WTC11 (cell line): ENCODE data around the gene CARD14. TPM values are rescaled to one million over a fixed set of nuclear protein-coding genes. Genes with fewer than 3 reads are reported as not detected.

Experiments
- ATAC-seq: fragments of 200-7000 bp; cut with Tn5 transposase; 2 replicates; pipeline ENCODE4 v1.10.0; 2021; ENCODE audit warnings: mild to moderate bottlenecking, moderate library complexity
- CTCF ChIA-PET: fragments of 300-600 bp; sonication (Branson Sonifier 250); formaldehyde crosslinking; loops from one replicate; lab custom pipeline; 2021; ENCODE audit warnings: antibody characterized with exemption; lab: Charles Lee
- POLR2A ChIA-PET: fragments of 350-600 bp; sonication (Branson Sonifier 250); formaldehyde crosslinking; loops from one replicate; lab custom pipeline; 2021; ENCODE audit warnings: antibody characterized with exemption; lab: Charles Lee
- DNase-seq: peaks from one replicate; pipeline ENCODE4 v3.0.0; 2021; ENCODE audit warnings: low spot score
- H3K27ac Mint-ChIP-seq: 2 replicates; pipeline ENCODE4 v1.8.0; 2021; ENCODE audit warnings: mixed read lengths
- H3K27me3 Mint-ChIP-seq: 2 replicates; pipeline ENCODE4 v1.8.0; 2021; ENCODE audit warnings: low read depth, mild to moderate bottlenecking, moderate library complexity, mixed read lengths
- H3K36me3 Mint-ChIP-seq: 2 replicates; pipeline ENCODE4 v1.8.0; 2021; ENCODE audit warnings: mixed read lengths
- H3K4me1 Mint-ChIP-seq: 2 replicates; pipeline ENCODE4 v1.8.0; 2022; ENCODE audit warnings: mixed read lengths
- H3K4me3 Mint-ChIP-seq: 2 replicates; pipeline ENCODE4 v1.8.0; 2021; ENCODE audit warnings: mild to moderate bottlenecking, moderate library complexity, mixed read lengths
- H3K9me3 Mint-ChIP-seq: 2 replicates; pipeline ENCODE4 v1.8.0; 2021; ENCODE audit warnings: mixed read lengths
- CBFB ChIP-seq: sonication (generic); formaldehyde crosslinking; IDR thresholded peaks from 2 replicates; pipeline ENCODE4 v1.8.1; 2022; ENCODE audit warnings: mild to moderate bottlenecking, low read depth, missing genetic modification reagents
- CREB1 ChIP-seq: sonication (generic); formaldehyde crosslinking; IDR thresholded peaks from 2 replicates; pipeline ENCODE4 v1.8.0; 2023; ENCODE audit warnings: mild to moderate bottlenecking, missing genetic modification reagents
- EMX1 ChIP-seq: fragments of 250-450 bp; sonication (Bioruptor Pico); IDR thresholded peaks from 2 replicates; pipeline ENCODE4 v1.8.0; 2021; ENCODE audit warnings: mild to moderate bottlenecking
- FOXJ3 ChIP-seq: sonication (generic); formaldehyde crosslinking; IDR thresholded peaks from 2 replicates; pipeline ENCODE4 v1.9.0; 2021; ENCODE audit warnings: missing genetic modification reagents, mild to moderate bottlenecking, borderline replicate concordance
- FOXK1 ChIP-seq: sonication (generic); formaldehyde crosslinking; IDR thresholded peaks from 2 replicates; pipeline ENCODE4 v1.8.0; 2022; ENCODE audit warnings: mild to moderate bottlenecking, moderate library complexity, missing genetic modification reagents
- FOXP1 ChIP-seq: sonication (generic); formaldehyde crosslinking; IDR thresholded peaks from 2 replicates; pipeline ENCODE4 v1.8.0; 2022; ENCODE audit warnings: missing genetic modification reagents, mild to moderate bottlenecking, moderate library complexity, borderline replicate concordance
- GRHL2 ChIP-seq: fragments of 250-450 bp; sonication (Bioruptor Pico); IDR thresholded peaks from 2 replicates; pipeline ENCODE4 v1.8.0; 2022; ENCODE audit warnings: mild to moderate bottlenecking, moderate library complexity; ENCODE audit not compliant: insufficient replicate concordance, severe bottlenecking
- IRF2 ChIP-seq: sonication (generic); formaldehyde crosslinking; IDR thresholded peaks from 2 replicates; pipeline ENCODE4 v1.8.0; 2022; ENCODE audit warnings: low read depth, missing genetic modification reagents, borderline replicate concordance
- JAZF1 ChIP-seq: fragments of 250-450 bp; sonication (Bioruptor Pico); IDR thresholded peaks from 2 replicates; pipeline ENCODE4 v1.9.0; 2021; ENCODE audit warnings: moderate library complexity, mild to moderate bottlenecking, inconsistent platforms
- NFYB ChIP-seq: sonication (generic); formaldehyde crosslinking; conservative IDR thresholded peaks from 2 replicates; pipeline ENCODE4 v1.8.0; 2022; ENCODE audit warnings: low read depth, missing genetic modification reagents
- NR3C1 ChIP-seq: sonication (generic); formaldehyde crosslinking; conservative IDR thresholded peaks from 2 replicates; pipeline ENCODE4 v1.8.1; 2023; ENCODE audit warnings: low read depth, mild to moderate bottlenecking, missing genetic modification reagents
- RORB ChIP-seq: fragments of 250-450 bp; sonication (Bioruptor Pico); IDR thresholded peaks from 2 replicates; pipeline ENCODE4 v1.9.0; 2021; ENCODE audit warnings: mild to moderate bottlenecking
- TCF7 ChIP-seq: sonication (generic); formaldehyde crosslinking; IDR thresholded peaks from 2 replicates; pipeline ENCODE4 v1.8.0; 2022; ENCODE audit warnings: mild to moderate bottlenecking, low read depth, missing genetic modification reagents, moderate library complexity
- TP53 ChIP-seq: sonication (generic); formaldehyde crosslinking; IDR thresholded peaks from 2 replicates; pipeline ENCODE4 v1.8.1; 2023; ENCODE audit warnings: mild to moderate bottlenecking, missing genetic modification reagents
- ZNF138 ChIP-seq: sonication (generic); formaldehyde crosslinking; conservative IDR thresholded peaks from 2 replicates; pipeline ENCODE4 v1.8.1; 2022; ENCODE audit warnings: mild to moderate bottlenecking, moderate library complexity, missing genetic modification reagents
- ZNF219 ChIP-seq: sonication (generic); formaldehyde crosslinking; IDR thresholded peaks from 2 replicates; pipeline ENCODE4 v1.8.0; 2023; ENCODE audit warnings: missing genetic modification reagents, mild to moderate bottlenecking, borderline replicate concordance
- ZNF396 ChIP-seq: fragments of 250-450 bp; sonication (Bioruptor Pico); IDR thresholded peaks from 2 replicates; pipeline ENCODE4 v1.8.0; 2021; ENCODE audit warnings: mild to moderate bottlenecking, moderate library complexity, borderline replicate concordance
- total RNA-seq: library from RNA; stranded (reverse); gene quantifications from 3 replicates; pipeline ENCODE4 v1.2.3, GENCODE V29; 2021
- TF ChIP-seq, protein P1 (sequence below): sonication (generic); formaldehyde crosslinking; IDR thresholded peaks from 2 replicates; pipeline ENCODE4 v1.8.1; 2023; ENCODE audit warnings: mild to moderate bottlenecking, missing genetic modification reagents, borderline replicate concordance
- TF ChIP-seq, protein P2 (sequence below): sonication (generic); formaldehyde crosslinking; IDR thresholded peaks from 2 replicates; pipeline ENCODE4 v1.8.1; 2023; ENCODE audit warnings: mild to moderate bottlenecking, missing genetic modification reagents
- TF ChIP-seq, protein P3 (sequence below): sonication (generic); formaldehyde crosslinking; IDR thresholded peaks from 2 replicates; pipeline ENCODE4 v1.8.1; 2022; ENCODE audit warnings: low read depth, mild to moderate bottlenecking, moderate library complexity, missing genetic modification reagents, borderline replicate concordance

The CARD14 gene
- total RNA-seq, 1 experiment from 2014 or later = 0.83 TPM

- TF ChIP-seq CREB1 (CRISPR knock-in tag) = peak; percentile 60; the same call in 1 of the 2 replicates
- TF ChIP-seq, protein P1, sequence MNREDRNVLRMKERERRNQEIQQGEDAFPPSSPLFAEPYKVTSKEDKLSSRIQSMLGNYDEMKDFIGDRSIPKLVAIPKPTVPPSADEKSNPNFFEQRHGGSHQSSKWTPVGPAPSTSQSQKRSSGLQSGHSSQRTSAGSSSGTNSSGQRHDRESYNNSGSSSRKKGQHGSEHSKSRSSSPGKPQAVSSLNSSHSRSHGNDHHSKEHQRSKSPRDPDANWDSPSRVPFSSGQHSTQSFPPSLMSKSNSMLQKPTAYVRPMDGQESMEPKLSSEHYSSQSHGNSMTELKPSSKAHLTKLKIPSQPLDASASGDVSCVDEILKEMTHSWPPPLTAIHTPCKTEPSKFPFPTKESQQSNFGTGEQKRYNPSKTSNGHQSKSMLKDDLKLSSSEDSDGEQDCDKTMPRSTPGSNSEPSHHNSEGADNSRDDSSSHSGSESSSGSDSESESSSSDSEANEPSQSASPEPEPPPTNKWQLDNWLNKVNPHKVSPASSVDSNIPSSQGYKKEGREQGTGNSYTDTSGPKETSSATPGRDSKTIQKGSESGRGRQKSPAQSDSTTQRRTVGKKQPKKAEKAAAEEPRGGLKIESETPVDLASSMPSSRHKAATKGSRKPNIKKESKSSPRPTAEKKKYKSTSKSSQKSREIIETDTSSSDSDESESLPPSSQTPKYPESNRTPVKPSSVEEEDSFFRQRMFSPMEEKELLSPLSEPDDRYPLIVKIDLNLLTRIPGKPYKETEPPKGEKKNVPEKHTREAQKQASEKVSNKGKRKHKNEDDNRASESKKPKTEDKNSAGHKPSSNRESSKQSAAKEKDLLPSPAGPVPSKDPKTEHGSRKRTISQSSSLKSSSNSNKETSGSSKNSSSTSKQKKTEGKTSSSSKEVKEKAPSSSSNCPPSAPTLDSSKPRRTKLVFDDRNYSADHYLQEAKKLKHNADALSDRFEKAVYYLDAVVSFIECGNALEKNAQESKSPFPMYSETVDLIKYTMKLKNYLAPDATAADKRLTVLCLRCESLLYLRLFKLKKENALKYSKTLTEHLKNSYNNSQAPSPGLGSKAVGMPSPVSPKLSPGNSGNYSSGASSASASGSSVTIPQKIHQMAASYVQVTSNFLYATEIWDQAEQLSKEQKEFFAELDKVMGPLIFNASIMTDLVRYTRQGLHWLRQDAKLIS (CRISPR knock-in tag) = no peak
Measured at GRCh38 chr17:80147035-80147822, 22.6 kb upstream of the CARD14 start, which contains the start of gene EIF4A3 (continued).

GRCh38 chr17:80151333-80151732 lies 18.5 kb upstream of the CARD14 start:
- H3K27ac Mint-ChIP-seq = no peak overlapping the region
- ChIA-PET CTCF (interaction anchor here (0.7 to 1.0 kb wide), 2 partner anchors 50 to 114 kb away, joined by 3 to 4 read pairs; partner anchors contain the start of gene GAA), POLR2A (interaction anchor here (0.5 kb wide), 1 partner anchor 11 kb away, joined by 4 read pairs; no protein-coding TSS in a partner anchor)

GRCh38 chr17:80152081-80152702 lies 17.6 kb upstream of the CARD14 start:
- DNase-seq = no peak
- Mint-ChIP-seq H3K4me3 (no peak overlapping the region), H3K36me3 (peaks cover 23% of the 10 kb centered on the region), H3K27me3 (peaks cover 18% of the 10 kb centered on the region), H3K9me3 (peaks cover 28% of the 10 kb centered on the region)
- CTCF ChIA-PET = no interaction called here
- TF ChIP-seq CBFB (CRISPR knock-in tag) = no peak
- no peak for TF ChIP-seq ZNF138
- TF ChIP-seq, protein P2, sequence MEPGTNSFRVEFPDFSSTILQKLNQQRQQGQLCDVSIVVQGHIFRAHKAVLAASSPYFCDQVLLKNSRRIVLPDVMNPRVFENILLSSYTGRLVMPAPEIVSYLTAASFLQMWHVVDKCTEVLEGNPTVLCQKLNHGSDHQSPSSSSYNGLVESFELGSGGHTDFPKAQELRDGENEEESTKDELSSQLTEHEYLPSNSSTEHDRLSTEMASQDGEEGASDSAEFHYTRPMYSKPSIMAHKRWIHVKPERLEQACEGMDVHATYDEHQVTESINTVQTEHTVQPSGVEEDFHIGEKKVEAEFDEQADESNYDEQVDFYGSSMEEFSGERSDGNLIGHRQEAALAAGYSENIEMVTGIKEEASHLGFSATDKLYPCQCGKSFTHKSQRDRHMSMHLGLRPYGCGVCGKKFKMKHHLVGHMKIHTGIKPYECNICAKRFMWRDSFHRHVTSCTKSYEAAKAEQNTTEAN (CRISPR knock-in tag) = no peak
- TF ChIP-seq, all 79 proteins: peak for 0
- POLR2A ChIA-PET = interaction anchor here (0.5 kb wide), 1 partner anchor 12 kb away, joined by 4 read pairs; no protein-coding TSS in a partner anchor
- peaks cover 33% of the 10 kb centered on the region for H3K4me1 Mint-ChIP-seq
- no peak overlapping the region for H3K27ac Mint-ChIP-seq
- ATAC-seq = no peak

More at GRCh38 chr17:80151333-80151732, 18.5 kb upstream of the CARD14 start:
- TF ChIP-seq IRF2 (CRISPR knock-in tag) (no peak), NR3C1 (CRISPR knock-in tag) (no peak), FOXJ3 (no peak), FOXP1 (CRISPR knock-in tag) (no peak), FOXK1 (CRISPR knock-in tag) (no peak), ZNF219 (CRISPR knock-in tag) (no peak), EMX1 (CRISPR knock-in tag) (no peak), TP53 (CRISPR knock-in tag) (no peak), ZNF396 (CRISPR knock-in tag) (no peak), RORB (CRISPR knock-in tag) (no peak), NFYB (CRISPR knock-in tag) (no peak), GRHL2 (no peak), TCF7 (CRISPR knock-in tag) (no peak), JAZF1 (CRISPR knock-in tag) (no peak)
- TF ChIP-seq, protein P3, sequence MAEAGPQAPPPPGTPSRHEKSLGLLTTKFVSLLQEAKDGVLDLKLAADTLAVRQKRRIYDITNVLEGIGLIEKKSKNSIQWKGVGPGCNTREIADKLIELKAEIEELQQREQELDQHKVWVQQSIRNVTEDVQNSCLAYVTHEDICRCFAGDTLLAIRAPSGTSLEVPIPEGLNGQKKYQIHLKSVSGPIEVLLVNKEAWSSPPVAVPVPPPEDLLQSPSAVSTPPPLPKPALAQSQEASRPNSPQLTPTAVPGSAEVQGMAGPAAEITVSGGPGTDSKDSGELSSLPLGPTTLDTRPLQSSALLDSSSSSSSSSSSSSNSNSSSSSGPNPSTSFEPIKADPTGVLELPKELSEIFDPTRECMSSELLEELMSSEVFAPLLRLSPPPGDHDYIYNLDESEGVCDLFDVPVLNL (CRISPR knock-in tag) = no peak
- TF ChIP-seq, all 79 proteins: peak for 0
- H3K36me3 Mint-ChIP-seq = peaks cover 14% of the 10 kb centered on the region
- H3K27me3 Mint-ChIP-seq = peaks cover 18% of the 10 kb centered on the region
- ATAC-seq = no peak
- H3K4me1 Mint-ChIP-seq = peaks cover 33% of the 10 kb centered on the region
- H3K9me3 Mint-ChIP-seq = peaks cover 20% of the 10 kb centered on the region
- DNase-seq = no peak
- no peak overlapping the region for H3K4me3 Mint-ChIP-seq
